HK-2 (cell line): ENCODE results near the gene ADAM10.
"Not testable (repeated sequence)": the region's sequence is repeated elsewhere in the genome, so short reads cannot be mapped to it uniquely, and the experiment has no call there.

ENCODE experiments used
- DNase-seq: peaks from one replicate; pipeline ENCODE4 v3.0.0-alpha.2; 2018; ENCODE audit not compliant: unreplicated experiment

ADAM10 gene

DNA sequence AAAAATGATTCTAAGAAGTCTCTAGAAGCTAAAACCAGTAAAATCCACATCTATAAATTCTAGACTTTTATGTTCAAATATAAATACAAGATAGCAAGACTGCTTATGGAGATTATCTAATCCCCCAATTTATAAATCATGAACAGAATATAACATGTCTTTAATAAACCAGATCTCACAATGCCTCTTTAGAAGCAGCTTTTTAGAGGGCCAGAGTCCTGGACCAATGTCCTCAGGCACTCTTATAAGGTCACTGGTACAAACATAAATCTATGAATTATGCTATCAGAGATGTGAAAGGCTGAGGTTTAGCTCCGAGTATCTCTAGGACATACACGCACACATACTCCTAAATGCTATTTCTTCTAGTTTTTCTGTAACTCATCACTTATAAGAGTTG, 78.3 kb downstream of the ADAM10 start:
- DNase-seq: no peak

DNA sequence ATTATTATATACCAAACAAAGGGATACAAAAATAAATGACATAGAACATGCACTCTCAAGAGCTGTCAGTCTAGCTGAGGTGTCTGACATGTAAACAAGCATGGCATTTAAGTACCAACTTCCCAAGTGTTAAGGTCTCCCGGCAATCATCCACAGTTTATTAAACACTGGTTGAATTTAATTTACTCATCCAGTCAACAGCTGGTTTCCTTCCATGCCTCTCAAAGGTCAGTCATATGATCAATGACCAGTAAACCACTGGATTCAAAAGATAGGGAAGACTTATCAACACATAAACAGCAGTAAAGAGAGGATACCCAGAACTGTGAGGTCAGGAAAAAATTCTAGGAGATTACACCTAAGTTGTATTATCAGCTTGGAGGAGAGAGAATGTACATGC, 80.4 kb downstream of the ADAM10 start:
- no peak for DNase-seq

DNA sequence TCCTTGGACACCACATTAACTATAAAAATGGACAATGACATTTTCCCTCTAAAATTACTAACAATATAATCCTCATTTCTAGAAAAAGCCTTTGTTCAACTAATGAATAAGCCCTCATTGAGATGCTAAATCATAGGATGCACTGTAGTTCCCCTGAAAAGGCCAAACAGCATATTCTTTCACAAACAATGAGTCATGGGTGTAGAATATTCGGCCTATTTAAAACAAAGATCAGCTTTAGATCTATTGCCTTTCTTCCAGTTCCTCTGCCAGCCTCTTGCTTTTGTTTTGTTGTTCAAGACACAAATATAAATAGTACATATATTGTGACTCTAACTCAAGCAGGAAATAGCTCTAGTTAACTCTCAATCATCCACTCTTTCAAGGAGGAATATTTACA, 82.5 kb downstream of the ADAM10 start:
- no peak for DNase-seq

DNA sequence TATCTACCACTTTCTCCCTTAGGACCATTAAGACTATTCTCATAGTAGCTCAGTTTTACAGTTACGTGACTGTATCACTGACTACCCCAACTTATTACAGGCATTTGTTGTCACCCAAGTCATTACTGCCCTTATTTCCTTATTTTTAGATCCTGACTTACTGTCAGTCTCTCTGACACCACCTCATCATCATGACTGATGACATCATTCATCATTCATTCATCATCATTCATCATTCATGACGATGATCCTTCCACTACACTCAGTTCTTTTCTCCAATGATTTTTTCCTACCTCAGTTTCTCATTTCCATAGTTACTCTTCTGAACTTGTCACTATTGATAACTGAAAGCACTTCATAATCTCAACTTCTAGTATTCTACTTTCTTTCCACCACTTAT, 83.8 kb downstream of the ADAM10 start:
- DNase-seq: no peak

DNA sequence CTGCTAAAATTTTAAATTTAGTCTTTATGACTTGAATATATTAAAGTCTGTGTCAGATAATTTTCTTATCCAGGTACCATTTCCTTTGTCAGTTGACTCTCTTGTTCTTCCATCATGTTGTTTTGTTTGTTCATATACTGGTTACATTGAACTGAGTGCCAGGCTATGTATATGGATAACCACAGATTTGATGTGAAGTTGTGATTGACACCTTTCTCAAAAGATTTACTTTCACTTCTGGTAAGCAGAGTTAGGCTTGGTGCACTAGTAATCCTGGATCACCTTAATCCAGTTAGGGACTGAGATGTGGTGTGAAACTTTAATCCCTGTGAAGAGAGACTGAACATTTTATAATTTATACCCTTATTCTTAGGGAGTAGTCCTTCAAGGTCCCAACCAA, 99.4 kb downstream of the ADAM10 start:
- DNase-seq: no peak

DNA sequence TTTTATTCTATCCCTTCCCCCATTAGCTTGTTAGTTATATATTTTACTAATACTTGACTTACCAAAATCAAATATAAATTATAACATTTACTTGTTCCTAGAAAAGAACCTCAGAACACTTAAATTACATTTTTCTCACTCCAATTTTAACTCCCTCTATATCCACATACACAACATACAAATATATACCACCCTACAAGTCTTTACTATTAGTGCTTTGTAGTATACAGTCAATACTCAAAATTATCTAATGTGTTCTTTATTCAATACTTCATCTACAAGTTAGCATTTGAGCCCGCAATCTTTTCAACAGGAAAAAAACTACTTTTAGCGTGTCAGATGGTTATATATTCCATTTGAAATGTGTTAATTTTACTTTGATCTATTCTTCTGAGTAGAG, 100.3 kb downstream of the ADAM10 start:
- DNase-seq: no peak

DNA sequence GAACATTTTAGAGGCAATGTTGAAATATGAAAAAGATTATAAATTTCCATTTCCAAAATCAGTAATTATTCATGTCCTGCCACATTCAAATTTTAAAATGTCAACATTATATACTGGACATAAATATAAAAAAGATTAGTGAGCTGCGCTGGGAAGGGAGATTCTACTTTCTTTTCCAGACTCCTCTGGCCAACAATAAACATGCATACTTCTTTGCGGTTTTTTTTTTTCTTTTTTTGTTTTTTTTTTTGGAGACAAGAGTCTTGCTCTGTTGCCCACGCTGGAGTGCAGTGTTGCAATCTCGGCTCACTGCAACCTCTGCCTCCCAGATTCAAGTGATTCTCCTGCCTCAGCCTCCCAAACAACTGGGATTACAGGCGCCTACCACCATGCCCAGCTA, 105.5 kb downstream of the ADAM10 start:
- no peak for DNase-seq

DNA sequence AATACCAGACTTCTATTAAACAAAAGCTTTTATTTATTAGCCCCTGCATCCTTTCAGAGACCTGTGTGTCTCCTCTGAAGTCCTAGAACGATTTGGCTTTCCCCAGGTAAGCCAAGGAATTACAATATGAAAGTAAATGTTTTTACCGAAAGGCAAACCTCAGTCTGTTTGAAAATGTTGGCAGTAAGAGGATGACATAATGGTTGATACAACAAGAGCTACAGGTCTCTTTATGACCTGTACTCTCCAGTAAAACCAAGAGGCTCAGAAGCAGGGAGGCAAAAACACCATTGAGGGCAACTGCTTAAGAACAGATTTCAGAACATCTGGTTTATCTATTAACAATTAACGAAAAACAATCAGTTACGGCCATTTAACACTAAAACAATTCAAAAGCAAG, 107.8 kb downstream of the ADAM10 start:
- no peak for DNase-seq

DNA sequence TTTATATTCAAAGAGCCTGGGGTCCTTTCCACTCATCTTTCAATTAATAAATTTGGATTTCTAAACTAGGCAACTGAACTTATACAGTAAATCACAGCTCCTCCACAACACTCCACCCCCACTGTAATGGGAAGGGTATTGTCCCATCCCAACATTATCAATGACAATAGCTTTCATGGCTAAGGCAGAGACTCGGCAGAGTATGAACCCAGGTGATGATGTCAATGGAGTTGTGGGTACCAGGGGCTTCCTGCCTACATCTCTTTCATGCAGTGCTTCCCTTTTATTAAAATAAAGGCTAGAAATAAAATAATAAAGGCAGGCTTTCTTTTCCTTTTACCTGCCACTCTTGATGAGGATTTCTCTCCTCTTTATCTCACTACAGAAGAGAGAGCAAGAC, 109.5 kb downstream of the ADAM10 start:
- DNase-seq: no peak

DNA sequence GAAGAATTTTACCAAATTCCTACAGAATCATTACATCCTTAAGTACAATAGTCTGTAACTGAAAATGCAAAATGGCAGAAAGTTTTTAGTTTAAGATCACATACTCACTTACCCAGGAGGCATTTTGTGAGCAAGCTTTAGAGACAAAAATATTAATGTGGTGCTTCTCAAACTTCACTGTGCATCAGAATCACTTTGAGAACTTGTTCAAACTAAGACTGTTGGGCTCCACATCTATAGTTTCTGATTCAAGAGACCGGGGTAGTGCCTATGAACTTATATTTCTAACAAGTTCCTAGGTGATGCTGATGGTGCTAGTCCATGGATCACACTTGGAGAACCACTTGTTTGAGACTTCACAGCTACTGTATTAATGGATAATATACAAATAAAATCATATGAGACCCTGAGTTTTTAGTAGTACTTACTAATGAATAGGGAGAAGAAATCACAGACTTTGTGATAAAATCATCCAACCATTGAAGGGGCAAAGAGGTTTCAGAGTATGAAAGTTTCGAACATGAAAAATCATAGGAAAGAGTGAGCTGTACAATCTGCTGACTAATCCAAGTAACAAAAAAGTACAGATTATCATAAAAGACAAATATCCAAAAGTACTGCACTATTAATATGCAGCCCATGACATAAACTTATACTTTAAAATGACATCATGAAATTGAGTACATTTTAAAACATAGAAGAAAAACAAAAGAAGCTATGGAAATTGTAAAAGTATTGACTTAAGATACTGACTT, 110.3 kb downstream of the ADAM10 start:
- no peak for DNase-seq

DNA sequence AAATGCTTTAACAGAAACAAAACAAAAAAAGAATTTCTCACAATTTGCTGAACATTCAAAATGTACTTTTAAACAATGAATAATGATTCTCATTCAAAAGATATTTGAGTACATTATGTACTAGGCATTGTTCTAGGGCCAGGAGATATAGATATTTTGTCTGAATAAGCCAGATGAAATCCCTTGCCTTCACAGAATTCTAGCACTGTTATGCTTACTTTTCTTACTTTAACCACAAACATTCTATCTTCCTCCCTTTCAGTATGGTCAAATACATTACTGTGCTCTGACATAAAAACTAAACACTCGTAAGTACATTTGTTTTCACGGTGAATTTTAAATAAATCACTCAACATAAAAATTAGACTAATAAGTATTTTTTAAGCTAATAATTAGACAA, 116.7 kb downstream of the ADAM10 start:
- no peak for DNase-seq

DNA sequence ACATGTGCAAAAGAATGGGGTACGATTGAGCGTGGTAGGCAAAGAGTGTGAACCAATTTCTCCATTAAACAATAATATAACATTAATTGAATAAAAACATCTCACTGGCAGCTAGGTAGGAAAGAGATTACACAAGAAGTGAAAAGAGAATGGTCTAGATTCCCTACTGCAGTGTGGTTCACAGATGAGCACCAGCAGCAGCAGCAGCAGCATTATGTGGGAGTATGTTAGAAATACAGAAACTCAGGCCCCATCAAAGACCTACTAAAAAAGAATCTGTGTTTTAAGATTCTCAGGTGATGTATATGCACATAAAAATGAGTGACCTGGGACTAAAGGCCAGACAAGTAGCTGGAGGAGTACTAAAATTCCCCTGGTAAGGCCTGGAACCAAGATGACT, 118.2 kb downstream of the ADAM10 start:
- DNase-seq: no peak

DNA sequence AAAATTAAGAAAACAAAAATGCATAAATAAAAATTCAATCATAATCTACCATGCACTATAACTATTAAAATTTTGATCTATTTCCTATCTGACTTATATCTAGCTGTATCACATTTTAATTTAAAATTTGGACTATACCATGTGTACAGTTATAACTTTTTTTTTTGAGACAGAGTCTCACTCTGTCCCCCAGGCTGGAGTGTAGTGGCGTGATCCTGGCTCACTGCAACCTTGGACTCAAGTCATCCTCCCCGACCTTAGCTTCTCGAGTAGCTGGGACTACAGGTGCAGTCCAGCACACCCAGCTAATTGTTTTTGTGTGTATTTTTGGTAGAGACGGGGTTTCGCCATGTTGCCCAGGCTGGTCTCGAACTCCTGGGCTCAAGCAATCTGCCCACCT, 119.9 kb downstream of the ADAM10 start:
- no peak for DNase-seq

DNA sequence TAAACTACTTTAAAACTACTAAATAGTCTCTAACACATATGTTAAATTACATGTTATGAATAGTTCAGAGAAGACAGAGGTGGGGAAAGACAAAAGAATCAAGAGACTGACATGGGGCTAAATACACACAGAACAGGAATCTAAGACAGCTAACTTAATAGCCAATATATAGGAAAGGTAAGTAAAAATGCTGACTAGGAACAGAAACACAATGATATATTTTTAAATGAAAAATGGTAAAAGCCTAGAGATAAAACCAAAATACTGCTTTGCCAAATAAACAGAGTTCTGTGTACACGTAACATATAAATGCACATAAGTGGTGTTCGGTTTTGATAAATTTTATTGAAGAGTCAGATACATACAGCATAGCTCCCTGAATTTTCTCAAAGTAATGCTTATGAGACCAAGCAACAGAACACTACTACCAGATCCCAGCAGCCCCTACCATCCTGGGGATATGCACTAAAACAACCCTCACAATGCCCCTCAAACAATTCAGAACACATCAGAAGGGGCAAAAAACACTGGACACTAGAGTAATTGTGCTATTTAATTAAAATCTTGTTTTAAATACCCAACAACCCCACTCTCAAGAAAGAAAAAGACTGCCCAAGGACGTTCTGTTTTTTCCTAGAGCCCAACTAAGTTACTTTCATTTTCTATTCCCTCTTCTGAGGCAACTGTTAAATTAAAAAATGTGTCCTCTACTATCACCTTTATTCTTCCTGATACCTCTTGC, 121.1 kb downstream of the ADAM10 start:
- no peak for DNase-seq

DNA sequence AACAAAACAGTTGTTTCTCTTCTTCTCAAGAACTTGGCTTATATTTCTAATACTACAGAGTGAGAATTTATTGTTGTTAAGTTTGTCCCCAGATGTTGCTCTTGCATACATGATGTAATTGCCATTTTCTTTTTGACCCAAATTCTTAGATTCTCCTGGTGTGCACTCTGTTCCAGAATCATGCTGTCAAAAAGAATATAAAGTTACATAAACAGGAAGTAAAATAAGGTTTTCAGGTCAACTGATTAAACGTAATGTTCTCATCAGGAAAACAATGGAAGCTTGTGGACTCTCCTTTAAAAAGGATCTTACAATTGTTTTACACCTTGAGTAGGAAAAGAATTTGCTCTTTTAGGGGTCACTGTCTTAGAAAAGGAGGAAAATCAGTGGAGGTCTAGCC, 121.8 kb downstream of the ADAM10 start:
- DNase-seq: no peak

DNA sequence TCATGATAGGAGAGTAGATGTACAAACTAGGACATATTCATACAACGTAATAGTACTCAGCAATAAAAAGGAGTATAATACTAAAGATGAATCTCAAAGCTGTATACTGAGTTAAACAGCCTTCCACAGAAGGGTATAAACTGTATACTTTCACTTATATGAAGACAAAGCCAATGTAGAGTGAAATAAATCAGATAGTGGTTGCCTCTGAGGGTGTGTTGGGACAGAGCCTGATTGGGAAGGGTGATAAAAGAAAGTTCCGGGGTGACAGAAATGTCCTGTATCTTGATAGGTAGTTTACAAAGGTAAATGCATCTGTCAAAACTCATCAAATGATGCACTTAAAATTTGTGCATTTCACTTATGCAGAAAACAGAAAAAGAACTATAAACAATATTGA, 122.5 kb downstream of the ADAM10 start:
- DNase-seq: no peak

DNA sequence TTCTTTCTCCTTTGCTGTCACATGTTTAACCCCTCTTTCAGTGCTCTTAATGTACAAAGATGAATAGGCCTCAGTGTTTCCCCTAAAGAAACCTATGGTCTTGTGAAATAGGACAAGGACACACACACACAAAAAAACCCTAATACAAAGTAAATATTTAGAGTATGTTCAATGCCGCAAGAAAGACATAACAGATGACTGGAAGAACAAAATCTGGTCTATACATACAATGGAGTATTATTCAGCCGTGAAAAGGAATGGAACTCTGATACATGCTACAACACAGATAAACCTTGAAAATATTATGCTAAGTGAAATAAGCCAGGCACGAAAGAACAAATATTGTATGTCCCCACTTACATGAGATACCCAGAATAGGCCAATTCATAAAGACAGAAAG, 123.1 kb downstream of the ADAM10 start:
- no peak for DNase-seq

DNA sequence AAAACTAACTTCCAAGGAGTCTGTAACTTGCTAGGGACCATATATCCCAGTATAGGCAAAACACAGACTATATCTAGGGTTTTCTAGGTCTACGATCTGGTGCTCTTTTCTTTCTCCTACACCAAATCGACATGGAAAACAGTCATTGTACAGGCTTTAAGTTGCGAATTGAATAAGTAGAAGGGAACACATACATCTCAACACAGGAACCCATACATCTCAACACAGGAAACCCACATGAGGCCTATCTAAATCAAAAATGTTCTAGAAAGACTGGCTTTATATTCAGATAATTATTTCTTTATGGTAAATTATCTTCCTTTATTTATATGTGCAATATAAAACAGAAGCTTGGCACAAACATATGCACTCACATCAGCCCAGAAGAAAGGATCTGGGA, 126.6 kb downstream of the ADAM10 start:
- no peak for DNase-seq

DNA sequence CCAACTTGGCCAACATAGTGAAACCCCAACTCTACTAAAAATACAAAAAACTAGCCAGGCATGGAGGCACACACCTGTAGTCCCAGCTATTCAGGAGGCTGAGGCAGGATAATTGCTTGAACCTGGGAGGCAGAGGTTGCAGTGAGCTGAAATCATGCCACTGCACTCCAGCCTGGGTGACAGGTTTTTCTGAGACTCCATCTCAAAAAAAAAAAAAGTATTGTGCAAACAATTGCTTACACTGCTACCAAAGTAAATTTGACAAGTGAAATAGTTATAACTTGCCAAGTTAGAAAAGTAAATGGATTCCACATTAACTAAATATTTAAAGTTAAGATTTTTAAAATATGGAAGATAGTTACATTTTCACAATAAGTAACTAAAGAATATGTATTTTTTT, 129.2 kb downstream of the ADAM10 start:
- not testable (repeated sequence) for DNase-seq

DNA sequence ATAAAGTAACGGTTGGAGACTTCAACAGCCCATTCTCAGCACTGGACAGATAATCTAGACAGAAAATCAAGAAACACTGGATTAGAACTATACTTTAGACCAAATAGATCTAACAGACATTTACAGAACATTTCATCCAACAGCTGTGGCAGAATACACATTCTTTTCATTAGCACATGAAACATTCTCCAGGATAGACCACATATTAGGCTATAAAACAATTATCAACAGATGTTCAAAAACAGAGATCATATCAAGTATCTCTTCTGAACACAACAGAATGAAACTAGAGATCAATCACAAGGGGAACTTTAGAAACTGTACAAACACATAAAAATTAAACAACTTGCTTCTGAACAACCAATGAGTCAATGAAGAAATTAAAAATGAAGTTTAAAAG, 133.3 kb downstream of the ADAM10 start:
- no peak for DNase-seq

DNA sequence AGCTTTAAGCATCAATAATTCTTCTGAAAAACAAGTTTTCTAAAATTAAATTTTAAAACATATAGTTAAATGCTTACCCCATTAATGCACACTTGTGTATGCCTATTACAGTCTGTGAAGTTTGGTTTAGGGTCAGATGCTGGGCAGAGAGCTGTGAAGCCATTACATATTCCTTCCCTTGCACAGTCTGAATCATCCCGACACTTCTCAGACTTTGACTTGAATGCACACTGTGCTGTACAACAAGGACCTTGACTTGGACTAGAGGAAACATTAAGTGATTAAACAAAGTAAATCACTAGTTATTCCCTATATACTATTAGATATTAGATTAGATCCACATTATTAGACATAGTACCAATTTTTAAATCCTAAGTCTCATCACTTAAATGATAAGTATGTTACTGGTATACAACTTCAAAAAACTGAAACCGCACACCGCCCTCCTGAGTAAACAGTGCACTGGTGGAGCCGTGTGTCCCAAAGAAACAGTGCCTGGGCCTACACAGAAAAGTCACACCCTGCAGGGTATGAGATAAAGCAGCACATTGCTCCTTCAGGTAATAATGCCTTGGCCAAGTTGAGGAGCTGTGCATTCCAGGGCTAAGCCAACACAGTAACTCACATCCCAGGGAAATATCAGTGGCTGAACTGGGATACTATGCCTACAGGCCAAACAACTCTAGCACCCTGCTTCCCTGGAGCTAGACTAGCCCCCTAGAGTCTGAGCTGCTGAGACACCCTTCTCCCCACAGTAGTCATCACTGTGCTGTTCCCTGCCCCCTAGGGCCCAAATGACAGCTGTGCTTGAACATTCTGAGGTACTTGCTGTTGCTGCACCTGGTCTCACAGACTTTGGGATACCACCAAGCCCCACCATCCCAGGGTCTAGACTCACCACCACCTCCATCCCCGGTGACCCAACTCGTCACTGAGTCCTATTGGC, 137.5 kb downstream of the ADAM10 start:
- no peak for DNase-seq

DNA sequence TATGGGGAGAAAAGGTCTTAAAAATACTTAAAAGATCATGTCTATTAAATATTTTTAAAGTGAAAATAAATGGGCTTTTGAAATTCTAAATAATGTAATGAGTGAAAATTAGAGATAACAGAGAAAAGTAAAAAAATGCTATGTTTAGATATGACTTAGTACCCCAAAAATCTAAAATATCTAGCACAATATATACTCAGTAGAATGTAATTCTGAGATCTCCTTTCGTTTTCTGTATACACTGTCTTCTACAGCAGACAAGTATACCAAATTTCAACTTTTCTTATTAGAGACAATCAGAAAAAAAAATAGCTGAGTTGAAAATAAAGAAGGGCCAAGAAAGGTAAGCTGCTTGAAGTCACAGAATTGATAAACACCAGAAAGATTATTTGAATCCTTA, 140.8 kb downstream of the ADAM10 start:
- no peak for DNase-seq
